ENCODE measurements around the gene POLR3H.
"Not testable (repeated sequence)": the region's sequence is repeated elsewhere in the genome, so short reads cannot be mapped to it uniquely, and the experiment has no call there.

The POLR3H gene

GRCh38 chr22:41563051-41563711 lies 18.9 kb upstream of the POLR3H start:
- DNase-seq, result no peak

- DNase-seq, result no peak
Observed at GRCh38 chr22:41562461-41562860, 18.2 kb upstream of the POLR3H start.

- DNase-seq, result no peak
Observed at GRCh38 chr22:41561788-41562187, 17.5 kb upstream of the POLR3H start.

GRCh38 chr22:41561335-41561734 lies 17.1 kb upstream of the POLR3H start:
- no peak for DNase-seq

- no peak for DNase-seq
Observed at GRCh38 chr22:41560095-41560471, 15.8 kb upstream of the POLR3H start.

GRCh38 chr22:41558241-41558630 lies 14.0 kb upstream of the POLR3H start:
- DNase-seq, result not testable (repeated sequence)

- peak; percentile 46 for DNase-seq
Observed at GRCh38 chr22:41557401-41558240, 13.4 kb upstream of the POLR3H start.

GRCh38 chr22:41556561-41556960 lies 12.3 kb upstream of the POLR3H start:
- no peak for DNase-seq

GRCh38 chr22:41555325-41555982 lies 11.2 kb upstream of the POLR3H start:
- DNase-seq, result peak; percentile 12

GRCh38 chr22:41551877-41552582 lies 7.8 kb upstream of the POLR3H start:
- DNase-seq, result no peak

GRCh38 chr22:41550952-41551491 lies 6.8 kb upstream of the POLR3H start:
- DNase-seq, result no peak

- DNase-seq, result no peak
Observed at GRCh38 chr22:41548830-41549211, 4.6 kb upstream of the POLR3H start.

GRCh38 chr22:41544671-41545476 lies 604 bp upstream of the POLR3H start:
- no peak for DNase-seq

GRCh38 chr22:41542224-41542623 lies 2.0 kb downstream of the POLR3H start:
- DNase-seq, result no peak

GRCh38 chr22:41541484-41541883 lies 2.8 kb downstream of the POLR3H start:
- DNase-seq, result no peak

- no peak for DNase-seq
Observed at GRCh38 chr22:41540365-41540764, 3.9 kb downstream of the POLR3H start.

GRCh38 chr22:41540006-41540315 lies 4.3 kb downstream of the POLR3H start:
- no peak for DNase-seq

- DNase-seq, result no peak
Observed at GRCh38 chr22:41539146-41540005, 4.9 kb downstream of the POLR3H start.

GRCh38 chr22:41538583-41538982 lies 5.7 kb downstream of the POLR3H start:
- DNase-seq, result no peak

- DNase-seq, result no peak
Observed at GRCh38 chr22:41537203-41537602, 7.1 kb downstream of the POLR3H start.

GRCh38 chr22:41535244-41535643 lies 9.0 kb downstream of the POLR3H start:
- no peak for DNase-seq
